Measurements from ENCODE around the gene APOL2. TPM values are rescaled to one million over a fixed set of nuclear protein-coding genes. Genes with fewer than 3 reads are reported as not detected.
"Not testable (repeated sequence)": the region's sequence is repeated elsewhere in the genome, so short reads cannot be mapped to it uniquely, and the experiment has no call there.

The APOL2 gene
- total RNA-seq, 2 experiments from 2014 or later = 62.4 TPM

GRCh38 chr22:36213586-36213985 lies 25.7 kb downstream of the APOL2 start:
- H3K36me3 Mint-ChIP-seq (ENCODE audit: low read depth) = peaks cover 6% of the 10 kb centered on the region
- H3K9me3 Mint-ChIP-seq (ENCODE audit: insufficient read depth) = peaks cover 14% of the 10 kb centered on the region
- no peak for DNase-seq
- no peak overlapping the region for H3K27ac Mint-ChIP-seq
- no peak for ATAC-seq
- H3K27me3 Mint-ChIP-seq (ENCODE audit: low read depth) = peaks cover 62% of the 10 kb centered on the region
- H3K4me1 Mint-ChIP-seq (ENCODE audit: low read depth) = peaks cover 19% of the 10 kb centered on the region
- ChIA-PET POLR2A (no interaction called here), CTCF (no interaction called here)
- no peak overlapping the region for H3K4me3 Mint-ChIP-seq

DNA sequence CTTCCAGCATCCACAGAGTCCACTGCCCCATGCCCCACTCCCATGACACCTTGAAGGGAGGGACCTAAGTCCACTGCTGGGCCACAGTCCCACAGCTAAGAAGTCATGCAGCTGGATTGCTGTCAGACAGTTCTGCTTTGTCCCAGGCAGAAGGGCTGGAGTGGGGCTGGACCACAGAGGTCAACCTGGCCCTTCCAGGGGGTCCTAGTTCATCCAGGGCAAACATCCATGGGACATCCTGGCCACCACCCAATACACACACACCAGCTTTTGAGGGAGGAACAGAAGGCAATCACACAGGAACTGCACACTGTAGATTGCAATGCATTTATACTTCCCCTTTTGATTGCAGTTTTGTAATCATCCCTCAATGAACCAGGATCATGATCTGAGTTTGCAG lies 26.4 kb downstream of the APOL2 start:
- Mint-ChIP-seq H3K27me3 (ENCODE audit: low read depth) (peaks cover 56% of the 10 kb centered on the region), H3K4me1 (ENCODE audit: low read depth) (peaks cover 26% of the 10 kb centered on the region), H3K4me3 (no peak overlapping the region), H3K36me3 (ENCODE audit: low read depth) (peaks cover 6% of the 10 kb centered on the region), H3K9me3 (ENCODE audit: insufficient read depth) (peaks cover 14% of the 10 kb centered on the region), H3K27ac (no peak overlapping the region)
- DNase-seq (no peak), ATAC-seq (no peak)
- POLR2A ChIA-PET = no interaction called here
- CTCF ChIA-PET = interaction anchor here (1.7 to 2.3 kb wide), 3 partner anchors 17 to 31 kb away, joined by 6 to 14 read pairs (median 8); partner anchors contain the start of gene APOL2

DNA sequence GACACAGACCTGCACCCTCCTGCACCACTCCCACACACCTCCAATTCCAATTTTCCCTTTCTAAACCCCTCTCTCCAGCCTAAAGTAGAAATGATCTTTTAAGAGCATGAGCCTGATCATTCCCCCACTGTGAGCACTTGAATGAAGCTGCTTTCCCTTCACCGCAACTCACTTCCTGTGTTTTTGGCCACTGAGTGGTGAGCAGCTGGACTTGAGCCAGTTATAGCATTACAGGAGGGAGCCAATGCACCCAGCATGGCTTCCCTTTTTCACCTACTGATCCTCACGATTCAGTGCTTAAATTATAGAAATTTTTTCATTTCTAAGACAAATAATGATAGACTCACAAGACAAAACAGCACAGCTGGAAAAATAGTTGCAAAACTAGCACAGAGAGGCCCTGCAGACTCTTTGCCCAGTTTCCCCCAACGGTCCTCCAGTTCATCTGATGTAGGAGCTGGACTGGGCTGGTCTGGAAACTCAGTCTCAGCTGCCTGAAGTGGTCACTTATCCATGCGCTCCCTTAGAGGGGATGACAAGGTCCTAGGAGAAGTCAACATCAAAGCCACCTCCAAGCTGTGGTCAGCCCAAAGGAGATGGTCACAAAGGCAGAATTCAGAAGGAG lies 28.0 kb downstream of the APOL2 start:
- Mint-ChIP-seq H3K9me3 (ENCODE audit: insufficient read depth) (peaks cover 14% of the 10 kb centered on the region), H3K4me1 (ENCODE audit: low read depth) (peaks cover 26% of the 10 kb centered on the region), H3K27me3 (ENCODE audit: low read depth) (peaks cover 45% of the 10 kb centered on the region), H3K4me3 (peak overlapping the region; percentile 2), H3K27ac (no peak overlapping the region), H3K36me3 (ENCODE audit: low read depth) (peaks cover 6% of the 10 kb centered on the region)
- peak; percentile 32 for DNase-seq
- ChIA-PET POLR2A (interaction anchor here (1.2 kb wide), 1 partner anchor 13 kb away, joined by 3 read pairs; no protein-coding TSS in a partner anchor), CTCF (interaction anchor here (0.8 to 2.3 kb wide), 7 partner anchors 9 to 146 kb away, joined by 3 to 14 read pairs (median 6); partner anchors contain the start of genes APOL2 and APOL4)
- ATAC-seq = no peak

DNA sequence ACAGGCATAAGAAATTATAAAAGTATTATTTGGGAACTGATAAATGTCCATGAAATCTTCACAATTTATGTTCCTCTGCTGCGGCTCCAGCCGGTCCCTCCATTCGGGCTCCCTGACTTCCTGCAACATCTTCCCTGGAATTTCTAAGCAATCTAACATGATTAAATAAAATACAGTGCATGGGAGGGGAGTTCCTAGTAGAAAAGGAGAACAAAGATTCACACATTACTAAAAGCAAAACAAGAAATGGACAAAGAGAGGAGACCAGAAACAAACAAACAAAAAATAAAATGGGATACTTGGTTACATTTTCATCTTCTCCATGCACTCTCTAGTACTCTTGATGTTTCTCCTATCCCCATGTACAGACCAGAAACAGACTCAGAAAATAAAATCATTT lies 29.1 kb downstream of the APOL2 start:
- H3K27me3 Mint-ChIP-seq (ENCODE audit: low read depth) = peaks cover 36% of the 10 kb centered on the region

DNA sequence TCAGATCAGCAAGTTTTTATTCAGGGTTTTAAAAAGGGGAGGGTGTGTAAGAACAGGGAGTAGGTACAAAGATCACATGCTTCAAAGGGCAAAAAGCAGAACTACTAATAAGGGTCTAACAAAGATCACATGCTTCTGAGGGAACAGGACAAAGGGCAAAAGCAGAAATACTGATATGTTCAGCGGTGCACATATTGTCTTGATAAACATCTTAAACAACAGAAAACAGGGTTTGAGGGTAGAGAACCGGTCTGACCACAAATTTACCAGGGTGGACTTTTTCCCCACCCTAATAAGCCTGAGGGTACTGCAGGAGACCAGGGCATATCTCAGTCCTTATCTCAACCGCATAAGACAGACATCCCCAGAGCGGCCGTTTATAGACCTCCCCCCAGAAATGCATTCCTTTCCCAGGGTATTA lies 29.8 kb downstream of the APOL2 start:
- peaks cover 29% of the 10 kb centered on the region for H3K27me3 Mint-ChIP-seq (ENCODE audit: low read depth)

More for the DNA sequence above, 29.1 kb downstream of the APOL2 start:
- ChIA-PET CTCF (interaction anchor here (1.4 to 2.8 kb wide), 3 partner anchors 10 to 145 kb away, joined by 3 to 12 read pairs (median 9); partner anchors contain the start of gene APOL2), POLR2A (interaction anchor here (1.2 kb wide), 1 partner anchor 12 kb away, joined by 3 read pairs; no protein-coding TSS in a partner anchor)
- Mint-ChIP-seq H3K36me3 (ENCODE audit: low read depth) (peaks cover 6% of the 10 kb centered on the region), H3K9me3 (ENCODE audit: insufficient read depth) (peaks cover 14% of the 10 kb centered on the region), H3K4me3 (no peak overlapping the region), H3K27ac (no peak overlapping the region), H3K4me1 (ENCODE audit: low read depth) (peaks cover 26% of the 10 kb centered on the region)
- DNase-seq (no peak), ATAC-seq (no peak)

DNA sequence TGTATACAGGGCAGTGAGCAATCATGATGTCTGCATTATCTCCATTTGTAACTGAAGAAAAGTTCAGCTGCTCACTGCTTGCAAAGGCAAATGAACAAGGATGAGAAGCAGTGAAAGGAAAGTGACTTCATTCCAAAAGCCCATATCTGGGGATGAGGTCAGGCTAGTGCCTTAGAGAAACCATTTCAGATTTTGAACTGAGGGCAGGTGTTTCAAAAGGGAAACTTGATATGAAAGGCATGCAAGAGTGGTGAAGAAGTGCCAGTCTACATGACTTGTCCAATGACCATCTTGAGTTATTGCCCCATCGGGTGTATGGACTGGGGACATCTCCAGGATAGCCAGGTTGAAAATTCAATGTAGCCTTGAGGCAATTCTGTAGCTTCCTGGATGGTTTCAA lies 30.4 kb downstream of the APOL2 start:
- no peak overlapping the region for H3K27ac Mint-ChIP-seq
- DNase-seq (no peak), ATAC-seq (no peak)
- H3K9me3 Mint-ChIP-seq (ENCODE audit: insufficient read depth) = peaks cover 14% of the 10 kb centered on the region
- H3K4me1 Mint-ChIP-seq (ENCODE audit: low read depth) = peaks cover 29% of the 10 kb centered on the region
- H3K27me3 Mint-ChIP-seq (ENCODE audit: low read depth) = peaks cover 24% of the 10 kb centered on the region
- POLR2A ChIA-PET = no interaction called here
- CTCF ChIA-PET = interaction anchor here (0.8 to 2.8 kb wide), 4 partner anchors 30 to 277 kb away, joined by 4 to 9 read pairs (median 4); partner anchors contain the start of gene APOL2
- no peak overlapping the region for H3K4me3 Mint-ChIP-seq
- H3K36me3 Mint-ChIP-seq (ENCODE audit: low read depth) = peaks cover 6% of the 10 kb centered on the region

More for the DNA sequence above, 29.8 kb downstream of the APOL2 start:
- DNase-seq; H3K4me3 Mint-ChIP-seq; H3K27ac Mint-ChIP-seq; H3K36me3 Mint-ChIP-seq (ENCODE audit: low read depth); ATAC-seq; POLR2A ChIA-PET: not testable (repeated sequence)
- Mint-ChIP-seq H3K9me3 (ENCODE audit: insufficient read depth) (peaks cover 14% of the 10 kb centered on the region), H3K4me1 (ENCODE audit: low read depth) (peaks cover 27% of the 10 kb centered on the region)
- CTCF ChIA-PET = interaction anchor here (2.8 kb wide), 1 partner anchor 29 kb away, joined by 9 read pairs; the partner anchor contains the start of gene APOL2

DNA sequence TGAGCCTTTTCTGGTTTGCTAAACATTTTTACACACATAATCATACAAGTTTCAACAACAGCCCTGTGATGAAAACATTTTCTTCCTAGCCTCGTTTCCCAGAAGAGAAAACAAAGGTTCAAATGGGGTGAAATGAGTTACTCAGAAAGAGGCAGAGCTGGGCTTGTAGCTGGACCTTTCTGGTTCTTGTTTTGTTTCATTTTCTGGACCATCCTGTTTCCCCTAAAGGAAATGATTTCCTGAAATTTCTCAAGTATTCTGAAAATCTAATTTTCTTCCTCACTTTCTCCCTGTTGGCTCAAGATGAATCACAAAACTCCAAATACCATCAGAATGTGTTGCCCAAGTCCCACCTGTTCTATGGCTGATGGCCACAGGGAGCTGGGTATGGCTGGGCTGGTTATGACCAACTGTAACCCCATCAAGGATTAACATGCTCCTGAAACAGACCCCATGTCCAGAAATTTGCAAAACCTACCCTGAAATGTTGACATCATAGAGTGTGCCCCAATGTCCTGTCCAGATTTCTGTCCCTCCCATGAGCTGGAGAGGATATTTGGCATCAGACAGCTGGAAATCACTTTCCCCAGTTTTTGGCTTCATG lies 31.1 kb downstream of the APOL2 start:
- CTCF ChIA-PET = interaction anchor here (0.8 to 2.8 kb wide), 5 partner anchors 9 to 278 kb away, joined by 3 to 9 read pairs (median 4); partner anchors contain the start of gene APOL2
- POLR2A ChIA-PET = no interaction called here
- peaks cover 19% of the 10 kb centered on the region for H3K27me3 Mint-ChIP-seq (ENCODE audit: low read depth)
- H3K4me1 Mint-ChIP-seq (ENCODE audit: low read depth) = peaks cover 30% of the 10 kb centered on the region
- H3K4me3 Mint-ChIP-seq = no peak overlapping the region
- H3K9me3 Mint-ChIP-seq (ENCODE audit: insufficient read depth) = peaks cover 14% of the 10 kb centered on the region
- no peak for DNase-seq
- no peak for ATAC-seq
- H3K36me3 Mint-ChIP-seq (ENCODE audit: low read depth) = peaks cover 6% of the 10 kb centered on the region
- no peak overlapping the region for H3K27ac Mint-ChIP-seq

GRCh38 chr22:36206255-36206654 lies 33.1 kb downstream of the APOL2 start:
- ChIA-PET CTCF (interaction anchor here (1.8 kb wide), 1 partner anchor 280 kb away, joined by 4 read pairs; no protein-coding TSS in a partner anchor), POLR2A (no interaction called here)
- Mint-ChIP-seq H3K27ac (no peak overlapping the region), H3K27me3 (ENCODE audit: low read depth) (peaks cover 12% of the 10 kb centered on the region), H3K9me3 (ENCODE audit: insufficient read depth) (peaks cover 14% of the 10 kb centered on the region), H3K4me3 (no peak overlapping the region), H3K4me1 (ENCODE audit: low read depth) (peaks cover 44% of the 10 kb centered on the region), H3K36me3 (ENCODE audit: low read depth) (peaks cover 6% of the 10 kb centered on the region)
- DNase-seq (no peak), ATAC-seq (no peak)

- POLR2A ChIA-PET; H3K27me3 Mint-ChIP-seq (ENCODE audit: low read depth); ATAC-seq; H3K27ac Mint-ChIP-seq; H3K36me3 Mint-ChIP-seq (ENCODE audit: low read depth); DNase-seq; H3K4me3 Mint-ChIP-seq: not testable (repeated sequence)
- peaks cover 41% of the 10 kb centered on the region for H3K4me1 Mint-ChIP-seq (ENCODE audit: low read depth)
- CTCF ChIA-PET = interaction anchor here (0.7 to 1.8 kb wide), 2 partner anchors 11 to 281 kb away, joined by 3 to 4 read pairs; no protein-coding TSS in a partner anchor
- H3K9me3 Mint-ChIP-seq (ENCODE audit: insufficient read depth) = peaks cover 13% of the 10 kb centered on the region
Observed at GRCh38 chr22:36205573-36205972, 33.8 kb downstream of the APOL2 start.

DNA sequence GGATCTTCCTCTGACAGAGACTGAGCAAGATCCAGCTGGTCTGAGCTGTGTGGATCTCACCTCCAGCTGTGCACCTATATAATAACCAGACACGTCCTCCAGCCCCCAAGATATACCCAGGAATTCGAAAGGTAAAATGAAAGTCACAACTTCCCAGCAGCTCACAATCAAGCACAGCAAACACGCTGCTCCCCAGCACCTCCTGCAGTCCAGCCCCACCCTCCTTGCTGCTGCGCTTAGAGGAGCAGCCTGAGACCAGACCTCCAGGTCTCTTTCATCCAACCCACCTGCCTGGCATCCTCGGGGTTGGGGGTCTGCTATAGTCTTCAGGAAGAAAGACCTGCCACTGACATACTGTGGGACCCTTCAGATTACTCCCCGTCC lies 34.7 kb downstream of the APOL2 start:
- Mint-ChIP-seq H3K27me3 (ENCODE audit: low read depth) (peaks cover 5% of the 10 kb centered on the region), H3K36me3 (ENCODE audit: low read depth) (peaks cover 4% of the 10 kb centered on the region), H3K4me1 (ENCODE audit: low read depth) (peaks cover 44% of the 10 kb centered on the region), H3K27ac (no peak overlapping the region), H3K9me3 (ENCODE audit: insufficient read depth) (peaks cover 8% of the 10 kb centered on the region), H3K4me3 (no peak overlapping the region)
- ATAC-seq (no peak), DNase-seq (no peak)
- POLR2A ChIA-PET = interaction anchor here (0.7 kb wide), 1 partner anchor 12 kb away, joined by 3 read pairs; no protein-coding TSS in a partner anchor
- CTCF ChIA-PET = interaction anchor here (0.8 to 1.1 kb wide), 2 partner anchors 36 to 72 kb away, joined by 3 read pairs; no protein-coding TSS in a partner anchor

DNA sequence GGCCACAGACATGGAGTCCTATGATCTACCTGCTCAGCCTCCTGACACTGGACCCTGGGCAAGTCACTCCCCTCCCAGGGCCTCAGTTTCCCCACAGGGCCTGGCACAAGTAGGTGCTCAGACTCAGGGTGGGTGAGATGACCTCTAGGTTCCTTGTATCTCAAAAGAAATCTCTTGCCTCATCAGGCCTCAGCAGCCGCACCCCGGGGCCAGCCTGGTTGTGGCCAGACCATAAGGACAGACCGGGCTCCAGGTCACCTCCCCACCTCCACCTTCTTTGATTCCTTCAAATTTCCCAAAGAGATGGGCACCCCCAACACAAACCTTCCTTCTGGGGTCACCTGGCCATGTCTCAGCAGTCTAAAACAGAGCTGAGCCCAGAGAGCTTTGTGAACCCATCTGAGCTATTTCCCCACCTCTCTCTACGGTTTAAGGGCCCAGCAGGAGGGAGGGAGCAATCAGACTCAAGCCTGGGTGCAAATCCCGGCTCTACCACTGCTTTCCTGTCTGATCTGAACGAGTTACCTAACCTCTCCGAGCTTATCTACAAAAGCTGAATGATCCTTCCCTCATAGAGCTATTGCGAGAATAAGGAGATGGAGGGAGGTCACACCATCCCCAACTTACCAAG lies 35.2 kb downstream of the APOL2 start:
- Mint-ChIP-seq H3K27me3 (ENCODE audit: low read depth) (peaks cover under 1% of the 10 kb centered on the region), H3K4me3 (no peak overlapping the region), H3K9me3 (ENCODE audit: insufficient read depth) (peaks cover 4% of the 10 kb centered on the region), H3K4me1 (ENCODE audit: low read depth) (peaks cover 48% of the 10 kb centered on the region), H3K27ac (no peak overlapping the region), H3K36me3 (ENCODE audit: low read depth) (peaks cover under 1% of the 10 kb centered on the region)
- ChIA-PET POLR2A (interaction anchor here (0.7 kb wide), 1 partner anchor 13 kb away, joined by 3 read pairs; no protein-coding TSS in a partner anchor), CTCF (interaction anchor here (0.8 to 1.1 kb wide), 2 partner anchors 36 to 73 kb away, joined by 3 read pairs; no protein-coding TSS in a partner anchor)
- ATAC-seq (no peak), DNase-seq (no peak)

Measured in activated CD8-positive, alpha-beta T cell treated with anti-CD3 and anti-CD28 coated beads, Interleukin-2, amount 10 ng/mL, durations not matched to agents 7 days and 5 days (primary cell).